Left lung (tissue), 10 donors: ENCODE results near the gene UEVLD. TPM values are rescaled to one million over a fixed set of nuclear protein-coding genes. Genes with fewer than 3 reads are reported as not detected.
A peak's percentile ranks its signal among the peaks of the same experiment; 100 is the strongest.
"Not testable (repeated sequence)": the region's sequence is repeated elsewhere in the genome, so short reads cannot be mapped to it uniquely, and the experiment has no call there.

Source experiments
- ATAC-seq: fragments of 200-7000 bp; cut with Tn5 transposase; one replicate; pipeline ENCODE4 v1.9.1; 2020; ENCODE audit warnings: moderate library complexity
- DNase-seq, 4 donors: peaks; one replicate each; pipeline ENCODE4 v3.0.0-alpha.2; 2013 to 2020
- H3K27ac ChIP-seq, 2 donors: fragments of 200-600 bp; sonication (generic) in 1 of 2; one replicate each; pipeline versions ENCODE4 v1.5.0 to v1.8.0; 2020 to 2021
- H3K27me3 ChIP-seq, 2 donors: fragments of 200-600 bp; sonication (generic) in 1 of 2; one replicate each; pipeline versions ENCODE4 v1.5.0 to v1.8.0; 2020 to 2021
- H3K36me3 ChIP-seq, 2 donors: fragments of 200-600 bp; sonication (generic) in 1 of 2; one replicate each; pipeline versions ENCODE4 v1.5.0 to v1.8.0; 2020 to 2021
- H3K4me1 ChIP-seq, 2 donors: fragments of 200-600 bp; one replicate each; pipeline ENCODE4 v1.8.0; 2021
- H3K4me3 ChIP-seq, 2 donors: fragments of 200-600 bp; sonication (generic) in 1 of 2; one replicate each; pipeline versions ENCODE4 v1.5.0 to v1.8.0; 2020 to 2021; ENCODE audit warnings: mild to moderate bottlenecking in 1 of 2
- H3K9me3 ChIP-seq, 2 donors: fragments of 200-600 bp; sonication (generic) in 1 of 2; one replicate each; pipeline versions ENCODE4 v1.5.0 to v1.8.0; 2020 to 2021
- CTCF ChIP-seq, 2 donors: fragments of 200-600 bp; sonication (generic) in 1 of 2; IDR thresholded peaks; one replicate each; pipeline versions ENCODE4 v1.5.0 to v1.8.0; 2021; ENCODE audit warnings: antibody characterized with exemption in 2 of 2
- intact Hi-C, 2 donors: fragments of 100-400 bp; cut with DNase I; formaldehyde crosslinking; loops; one replicate each; pipeline versions ENCODE4 v1.11.2 to v1.14.2; 2022
- polyA plus RNA-seq, 6 donors: library from polyadenylated mRNA; unstranded; fragments of 120-200 nt; gene quantifications; one replicate each; pipeline ENCODE4 v1.2.1, GENCODE V29; 2013; ENCODE audit not compliant: insufficient read length in 6 of 6
- total RNA-seq, 2 donors: library from RNA; stranded (reverse); fragmentation: NEBNext Ultra II Directional; extraction: Animal tissue kit (Norgen Biotek cat#: 25700); gene quantifications; one replicate each; pipeline ENCODE4 v1.2.1, GENCODE V29; 2021
- donor health status: DM: no; HTN: yes; CAD: no.
- donor health status: DM: no; HTN: no; CAD: no.

Gene UEVLD
- total and polyA plus RNA-seq, 8 donors, result 17.1 to 25.3 (median 20.6) TPM

- Histone ChIP-seq H3K4me1 (no peaks in the 10 kb centered on the region), H3K4me3 (no peak overlapping the region), H3K27me3 (no peaks in the 10 kb centered on the region), H3K27ac (no peak overlapping the region), H3K36me3 (peaks cover 0 to 15% of the 10 kb centered on the region in 2 donors), H3K9me3 (no peaks in the 10 kb centered on the region)
- no peak for TF ChIP-seq CTCF (IDR thresholded peaks at IDR 0.05)
- DNase-seq (no peak), ATAC-seq (no peak)
- intact Hi-C loops, result no loop called here
Observed at GRCh38 chr11:18600915-18601569, 12.5 kb upstream of the UEVLD start.

GRCh38 chr11:18599739-18600230 lies 11.3 kb upstream of the UEVLD start, which contains the start of gene MISFA:
TSS of gene MISFA (plus strand) at chr11:18599789. CDS start at chr11:18599929, 140 bp downstream.
- Histone ChIP-seq H3K9me3 (no peaks in the 10 kb centered on the region), H3K4me1 (no peaks in the 10 kb centered on the region), H3K27me3 (no peaks in the 10 kb centered on the region), H3K27ac (no peak within 1 kb of the TSS), H3K36me3 (peaks cover 0 to 18% of the 10 kb centered on the region in 2 donors), H3K4me3 (no peak within 1 kb of the TSS)
- ATAC-seq (no peak), DNase-seq (no peak)
- TF ChIP-seq CTCF (IDR thresholded peaks at IDR 0.05), result no peak
- intact Hi-C loops, result no loop called here

- ATAC-seq, result no peak
- intact Hi-C loops, result no loop called here
- no peak for TF ChIP-seq CTCF (IDR thresholded peaks at IDR 0.05)
- no peak for DNase-seq
- H3K4me1 ChIP-seq, result peaks cover 4 to 9% of the 10 kb centered on the region in 2 donors
- H3K27ac ChIP-seq, result no peak overlapping the region
- H3K27me3 ChIP-seq, result no peaks in the 10 kb centered on the region
- H3K4me3 ChIP-seq, result no peak overlapping the region
- H3K36me3 ChIP-seq, result peaks cover 0 to 18% of the 10 kb centered on the region in 2 donors
- no peaks in the 10 kb centered on the region for H3K9me3 ChIP-seq
Observed at GRCh38 chr11:18594999-18595749, 6.6 kb upstream of the UEVLD start.

- DNase-seq, intact Hi-C loops, H3K27ac ChIP-seq, H3K4me3 ChIP-seq, H3K27me3 ChIP-seq, H3K9me3 ChIP-seq: not testable (repeated sequence)
- H3K4me1 ChIP-seq, result peaks cover 12 to 20% of the 10 kb centered on the region in 2 donors
- H3K36me3 ChIP-seq, result peaks cover 0 to 18% of the 10 kb centered on the region in 2 donors
- peak; percentile 60 for ATAC-seq
Observed at GRCh38 chr11:18594088-18594487, 5.6 kb upstream of the UEVLD start.

- Histone ChIP-seq H3K36me3 (peaks cover 0 to 5% of the 10 kb centered on the region in 2 donors), H3K4me3 (peak overlapping the region in 1 of 2 donors; percentile 93), H3K27ac (no peak overlapping the region), H3K27me3 (no peaks in the 10 kb centered on the region), H3K9me3 (no peaks in the 10 kb centered on the region), H3K4me1 (peaks cover 21 to 36% of the 10 kb centered on the region in 2 donors)
- DNase-seq (no peak), ATAC-seq (no peak)
- no peak for TF ChIP-seq CTCF (IDR thresholded peaks at IDR 0.05)
- intact Hi-C loops, result no loop called here
Observed at GRCh38 chr11:18590571-18590970, 2.0 kb upstream of the UEVLD start.
